ENCODE results near the gene TENT4A. TPM values are rescaled to one million over a fixed set of nuclear protein-coding genes. Genes with fewer than 3 reads are reported as not detected.

TENT4A gene
- total RNA-seq, 2 donors from 2014 or later = 17.1 to 21.9 TPM

DNA sequence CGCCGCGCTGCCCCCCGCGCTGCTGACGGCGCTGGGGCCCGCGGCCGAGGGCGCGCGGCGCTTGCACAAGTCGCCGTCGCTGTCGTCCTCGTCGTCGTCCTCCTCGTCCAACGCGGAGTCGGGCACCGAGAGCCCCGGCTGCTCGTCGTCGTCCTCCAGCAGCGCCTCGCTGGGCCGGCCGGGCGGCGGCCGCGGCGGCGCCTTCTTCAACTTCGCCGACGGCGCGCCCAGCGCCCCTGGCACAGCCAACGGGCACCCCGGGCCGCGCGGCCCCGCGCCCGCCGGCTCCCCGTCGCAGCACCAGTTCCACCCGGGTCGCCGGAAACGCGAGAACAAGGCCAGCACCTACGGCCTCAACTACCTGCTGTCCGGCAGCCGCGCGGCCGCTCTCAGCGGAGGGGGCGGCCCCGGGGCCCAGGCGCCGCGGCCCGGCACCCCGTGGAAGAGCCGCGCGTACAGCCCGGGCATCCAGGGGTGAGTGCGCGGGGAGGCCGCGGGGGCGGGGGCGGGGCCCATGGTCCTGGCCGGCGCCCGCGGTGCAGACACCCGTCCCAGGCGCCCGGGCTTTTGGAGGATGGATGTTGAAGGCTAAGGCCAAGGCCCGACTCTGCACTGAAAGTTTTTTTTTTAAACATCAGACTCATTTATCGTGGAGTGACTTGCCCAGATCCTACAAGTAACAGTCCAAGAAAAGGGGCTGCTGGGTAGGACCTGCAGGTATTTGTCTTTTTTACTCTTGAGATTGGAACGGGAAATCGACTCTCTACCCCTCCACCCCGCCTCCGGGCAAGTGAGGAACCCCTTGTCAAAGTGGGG is 1.2 kb downstream of the TENT4A start:
- Histone ChIP-seq H3K27ac (peak overlapping the region; percentile 22), H3K27me3 (no peaks in the 10 kb centered on the region), H3K9ac (ENCODE audit: low read depth in 2 of 2, low read length in 2 of 2) (peak overlapping the region; percentile 51 to 69), H3K36me3 (no peaks in the 10 kb centered on the region), H3K4me1 (peaks cover 9% of the 10 kb centered on the region), H3K9me3 (no peaks in the 10 kb centered on the region), H3K4me3 (peak overlapping the region; percentile 49)
- intact Hi-C loops (cut with DNase I) = loop anchor here (10.0 kb wide), 1 partner anchor 1290 kb away; the partner anchor contains the start of gene ICE1
- DNase-seq = peak; percentile 45
- no peak for TF ChIP-seq CTCF (IDR thresholded peaks at IDR 0.05)

GRCh38 chr5:6715271-6715670 is 2.0 kb downstream of the TENT4A start:
- Histone ChIP-seq H3K27ac (no peak overlapping the region), H3K9ac (ENCODE audit: low read depth in 2 of 2, low read length in 2 of 2) (peak overlapping the region in 1 of 2 donors; percentile 43), H3K4me3 (peak overlapping the region; percentile 49), H3K4me1 (peaks cover 9% of the 10 kb centered on the region), H3K27me3 (no peaks in the 10 kb centered on the region), H3K9me3 (no peaks in the 10 kb centered on the region), H3K36me3 (no peaks in the 10 kb centered on the region)
- intact Hi-C loops (cut with DNase I) = loop anchor here (10.0 kb wide), 1 partner anchor 1290 kb away; the partner anchor contains the start of gene ICE1
- TF ChIP-seq CTCF (IDR thresholded peaks at IDR 0.05) = no peak
- DNase-seq = peak; percentile 16

GRCh38 chr5:6715758-6716628 is 2.8 kb downstream of the TENT4A start:
- Histone ChIP-seq H3K27me3 (no peaks in the 10 kb centered on the region), H3K9me3 (no peaks in the 10 kb centered on the region), H3K4me1 (peaks cover 12% of the 10 kb centered on the region), H3K27ac (no peak overlapping the region), H3K36me3 (no peaks in the 10 kb centered on the region), H3K4me3 (peak overlapping the region; percentile 49), H3K9ac (ENCODE audit: low read depth in 2 of 2, low read length in 2 of 2) (peak overlapping the region in 1 of 2 donors; percentile 47)
- DNase-seq = peak; percentile 21
- no peak for TF ChIP-seq CTCF (IDR thresholded peaks at IDR 0.05)
- intact Hi-C loops (cut with DNase I) = loop anchor here (10.0 kb wide), 1 partner anchor 1291 kb away; the partner anchor contains the start of gene ICE1

DNA sequence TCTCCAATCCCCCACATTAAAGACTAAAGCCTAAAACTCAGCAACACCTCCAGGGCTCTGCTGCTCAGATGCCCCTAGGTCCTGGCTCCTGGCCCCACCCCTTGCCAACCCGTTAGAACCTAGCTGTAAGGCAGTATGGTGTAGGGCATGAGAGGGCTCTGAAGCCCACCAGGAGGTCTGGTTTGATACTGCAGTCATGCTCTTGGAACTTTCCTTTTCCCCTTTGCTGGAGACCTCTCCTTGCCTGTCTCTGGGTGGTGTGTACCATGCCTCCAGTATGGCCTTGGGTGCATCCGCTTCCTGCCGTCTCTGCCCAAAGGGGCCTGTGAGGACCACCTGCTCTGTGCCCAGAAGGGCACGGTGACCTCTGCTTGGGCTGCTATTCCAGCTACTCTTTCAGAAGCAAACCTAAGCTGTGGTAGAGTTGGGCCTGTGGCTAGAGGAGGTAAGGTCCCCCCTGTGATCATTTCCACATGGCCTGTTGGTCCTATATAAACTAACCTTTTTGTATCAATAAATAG is 3.5 kb downstream of the TENT4A start:
- intact Hi-C loops (cut with DNase I) = loop anchor here (10.0 kb wide), 1 partner anchor 1292 kb away; the partner anchor contains the start of gene ICE1
- Histone ChIP-seq H3K27ac (no peak overlapping the region), H3K27me3 (no peaks in the 10 kb centered on the region), H3K4me1 (peaks cover 19% of the 10 kb centered on the region), H3K4me3 (no peak overlapping the region), H3K9me3 (no peaks in the 10 kb centered on the region), H3K36me3 (no peaks in the 10 kb centered on the region), H3K9ac (ENCODE audit: low read depth in 2 of 2, low read length in 2 of 2) (peak overlapping the region in 1 of 2 donors; percentile 47)
- DNase-seq = peak; percentile 14
- TF ChIP-seq CTCF (IDR thresholded peaks at IDR 0.05) = no peak

GRCh38 chr5:6717247-6717646 is 4.0 kb downstream of the TENT4A start:
- no peak overlapping the region for H3K9ac ChIP-seq (ENCODE audit: low read depth in 2 of 2, low read length in 2 of 2)
- DNase-seq = peak; percentile 11
- no peak overlapping the region for H3K27ac ChIP-seq
- TF ChIP-seq CTCF (IDR thresholded peaks at IDR 0.05) = no peak
- no peaks in the 10 kb centered on the region for H3K9me3 ChIP-seq
- H3K4me3 ChIP-seq = no peak overlapping the region
- no peaks in the 10 kb centered on the region for H3K27me3 ChIP-seq
- no peaks in the 10 kb centered on the region for H3K36me3 ChIP-seq
- intact Hi-C loops (cut with DNase I) = loop anchor here (10.0 kb wide), 1 partner anchor 1292 kb away; the partner anchor contains the start of gene ICE1
- H3K4me1 ChIP-seq = peaks cover 18% of the 10 kb centered on the region

Measured in colonic mucosa (tissue), 4 donors.